ENCODE results near the gene NMNAT3. TPM values are rescaled to one million over a fixed set of nuclear protein-coding genes. Genes with fewer than 3 reads are reported as not detected.

The NMNAT3 gene
- total and polyA plus RNA-seq, 2 experiments from 2014 or later, result 8.3 to 9.2 TPM

DNA sequence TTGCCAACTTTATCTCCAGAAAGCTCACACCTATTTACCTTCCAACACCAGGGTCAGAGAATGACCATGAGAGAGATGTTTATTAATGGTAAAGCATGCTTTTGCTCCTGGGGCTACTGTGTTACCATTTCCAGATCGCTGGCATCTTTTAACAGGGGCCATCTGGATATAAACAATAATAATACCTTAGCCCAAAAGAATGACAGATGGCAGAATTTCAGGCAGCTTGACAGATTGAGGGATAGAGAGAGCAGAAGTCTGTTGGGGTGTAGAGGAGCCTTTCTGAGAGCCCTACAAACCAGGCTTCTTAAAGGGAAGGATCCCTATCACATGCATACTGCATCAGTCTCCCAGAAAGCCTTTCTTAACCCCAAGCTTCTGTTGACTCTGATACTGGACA is 156.0 kb downstream of the NMNAT3 start (continued):
- TF ChIP-seq, protein P1, sequence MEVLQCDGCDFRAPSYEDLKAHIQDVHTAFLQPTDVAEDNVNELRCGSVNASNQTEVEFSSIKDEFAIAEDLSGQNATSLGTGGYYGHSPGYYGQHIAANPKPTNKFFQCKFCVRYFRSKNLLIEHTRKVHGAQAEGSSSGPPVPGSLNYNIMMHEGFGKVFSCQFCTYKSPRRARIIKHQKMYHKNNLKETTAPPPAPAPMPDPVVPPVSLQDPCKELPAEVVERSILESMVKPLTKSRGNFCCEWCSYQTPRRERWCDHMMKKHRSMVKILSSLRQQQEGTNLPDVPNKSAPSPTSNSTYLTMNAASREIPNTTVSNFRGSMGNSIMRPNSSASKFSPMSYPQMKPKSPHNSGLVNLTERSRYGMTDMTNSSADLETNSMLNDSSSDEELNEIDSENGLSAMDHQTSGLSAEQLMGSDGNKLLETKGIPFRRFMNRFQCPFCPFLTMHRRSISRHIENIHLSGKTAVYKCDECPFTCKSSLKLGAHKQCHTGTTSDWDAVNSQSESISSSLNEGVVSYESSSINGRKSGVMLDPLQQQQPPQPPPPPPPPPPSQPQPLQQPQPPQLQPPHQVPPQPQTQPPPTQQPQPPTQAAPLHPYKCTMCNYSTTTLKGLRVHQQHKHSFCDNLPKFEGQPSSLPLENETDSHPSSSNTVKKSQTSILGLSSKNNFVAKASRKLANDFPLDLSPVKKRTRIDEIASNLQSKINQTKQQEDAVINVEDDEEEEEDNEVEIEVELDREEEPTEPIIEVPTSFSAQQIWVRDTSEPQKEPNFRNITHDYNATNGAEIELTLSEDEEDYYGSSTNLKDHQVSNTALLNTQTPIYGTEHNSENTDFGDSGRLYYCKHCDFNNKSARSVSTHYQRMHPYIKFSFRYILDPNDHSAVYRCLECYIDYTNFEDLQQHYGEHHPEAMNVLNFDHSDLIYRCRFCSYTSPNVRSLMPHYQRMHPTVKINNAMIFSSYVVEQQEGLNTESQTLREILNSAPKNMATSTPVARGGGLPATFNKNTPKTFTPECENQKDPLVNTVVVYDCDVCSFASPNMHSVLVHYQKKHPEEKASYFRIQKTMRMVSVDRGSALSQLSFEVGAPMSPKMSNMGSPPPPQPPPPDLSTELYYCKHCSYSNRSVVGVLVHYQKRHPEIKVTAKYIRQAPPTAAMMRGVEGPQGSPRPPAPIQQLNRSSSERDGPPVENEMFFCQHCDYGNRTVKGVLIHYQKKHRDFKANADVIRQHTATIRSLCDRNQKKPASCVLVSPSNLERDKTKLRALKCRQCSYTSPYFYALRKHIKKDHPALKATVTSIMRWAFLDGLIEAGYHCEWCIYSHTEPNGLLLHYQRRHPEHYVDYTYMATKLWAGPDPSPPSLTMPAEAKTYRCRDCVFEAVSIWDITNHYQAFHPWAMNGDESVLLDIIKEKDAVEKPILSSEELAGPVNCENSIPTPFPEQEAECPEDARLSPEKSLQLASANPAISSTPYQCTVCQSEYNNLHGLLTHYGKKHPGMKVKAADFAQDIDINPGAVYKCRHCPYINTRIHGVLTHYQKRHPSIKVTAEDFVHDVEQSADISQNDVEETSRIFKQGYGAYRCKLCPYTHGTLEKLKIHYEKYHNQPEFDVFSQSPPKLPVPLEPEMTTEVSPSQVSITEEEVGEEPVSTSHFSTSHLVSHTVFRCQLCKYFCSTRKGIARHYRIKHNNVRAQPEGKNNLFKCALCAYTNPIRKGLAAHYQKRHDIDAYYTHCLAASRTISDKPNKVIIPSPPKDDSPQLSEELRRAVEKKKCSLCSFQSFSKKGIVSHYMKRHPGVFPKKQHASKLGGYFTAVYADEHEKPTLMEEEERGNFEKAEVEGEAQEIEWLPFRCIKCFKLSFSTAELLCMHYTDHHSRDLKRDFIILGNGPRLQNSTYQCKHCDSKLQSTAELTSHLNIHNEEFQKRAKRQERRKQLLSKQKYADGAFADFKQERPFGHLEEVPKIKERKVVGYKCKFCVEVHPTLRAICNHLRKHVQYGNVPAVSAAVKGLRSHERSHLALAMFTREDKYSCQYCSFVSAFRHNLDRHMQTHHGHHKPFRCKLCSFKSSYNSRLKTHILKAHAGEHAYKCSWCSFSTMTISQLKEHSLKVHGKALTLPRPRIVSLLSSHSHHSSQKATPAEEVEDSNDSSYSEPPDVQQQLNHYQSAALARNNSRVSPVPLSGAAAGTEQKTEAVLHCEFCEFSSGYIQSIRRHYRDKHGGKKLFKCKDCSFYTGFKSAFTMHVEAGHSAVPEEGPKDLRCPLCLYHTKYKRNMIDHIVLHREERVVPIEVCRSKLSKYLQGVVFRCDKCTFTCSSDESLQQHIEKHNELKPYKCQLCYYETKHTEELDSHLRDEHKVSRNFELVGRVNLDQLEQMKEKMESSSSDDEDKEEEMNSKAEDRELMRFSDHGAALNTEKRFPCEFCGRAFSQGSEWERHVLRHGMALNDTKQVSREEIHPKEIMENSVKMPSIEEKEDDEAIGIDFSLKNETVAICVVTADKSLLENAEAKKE (CRISPR knock-in tag; IDR thresholded peaks at IDR 0.05), result no peak
- TF ChIP-seq, protein P2, sequence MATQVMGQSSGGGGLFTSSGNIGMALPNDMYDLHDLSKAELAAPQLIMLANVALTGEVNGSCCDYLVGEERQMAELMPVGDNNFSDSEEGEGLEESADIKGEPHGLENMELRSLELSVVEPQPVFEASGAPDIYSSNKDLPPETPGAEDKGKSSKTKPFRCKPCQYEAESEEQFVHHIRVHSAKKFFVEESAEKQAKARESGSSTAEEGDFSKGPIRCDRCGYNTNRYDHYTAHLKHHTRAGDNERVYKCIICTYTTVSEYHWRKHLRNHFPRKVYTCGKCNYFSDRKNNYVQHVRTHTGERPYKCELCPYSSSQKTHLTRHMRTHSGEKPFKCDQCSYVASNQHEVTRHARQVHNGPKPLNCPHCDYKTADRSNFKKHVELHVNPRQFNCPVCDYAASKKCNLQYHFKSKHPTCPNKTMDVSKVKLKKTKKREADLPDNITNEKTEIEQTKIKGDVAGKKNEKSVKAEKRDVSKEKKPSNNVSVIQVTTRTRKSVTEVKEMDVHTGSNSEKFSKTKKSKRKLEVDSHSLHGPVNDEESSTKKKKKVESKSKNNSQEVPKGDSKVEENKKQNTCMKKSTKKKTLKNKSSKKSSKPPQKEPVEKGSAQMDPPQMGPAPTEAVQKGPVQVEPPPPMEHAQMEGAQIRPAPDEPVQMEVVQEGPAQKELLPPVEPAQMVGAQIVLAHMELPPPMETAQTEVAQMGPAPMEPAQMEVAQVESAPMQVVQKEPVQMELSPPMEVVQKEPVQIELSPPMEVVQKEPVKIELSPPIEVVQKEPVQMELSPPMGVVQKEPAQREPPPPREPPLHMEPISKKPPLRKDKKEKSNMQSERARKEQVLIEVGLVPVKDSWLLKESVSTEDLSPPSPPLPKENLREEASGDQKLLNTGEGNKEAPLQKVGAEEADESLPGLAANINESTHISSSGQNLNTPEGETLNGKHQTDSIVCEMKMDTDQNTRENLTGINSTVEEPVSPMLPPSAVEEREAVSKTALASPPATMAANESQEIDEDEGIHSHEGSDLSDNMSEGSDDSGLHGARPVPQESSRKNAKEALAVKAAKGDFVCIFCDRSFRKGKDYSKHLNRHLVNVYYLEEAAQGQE (IDR thresholded peaks at IDR 0.05; ENCODE audit: unreplicated experiment), result no peak
- TF ChIP-seq ZNF331 (CRISPR knock-in tag; IDR thresholded peaks at IDR 0.05; ENCODE audit: low read depth) (no peak), CREB1 (CRISPR knock-in tag; IDR thresholded peaks at IDR 0.05; ENCODE audit: low read depth) (no peak), JUNB (IDR thresholded peaks at IDR 0.05; ENCODE audit: unreplicated experiment) (no peak), ZNF114 (CRISPR knock-in tag; IDR thresholded peaks at IDR 0.05) (no peak)
- TF ChIP-seq, protein P3, sequence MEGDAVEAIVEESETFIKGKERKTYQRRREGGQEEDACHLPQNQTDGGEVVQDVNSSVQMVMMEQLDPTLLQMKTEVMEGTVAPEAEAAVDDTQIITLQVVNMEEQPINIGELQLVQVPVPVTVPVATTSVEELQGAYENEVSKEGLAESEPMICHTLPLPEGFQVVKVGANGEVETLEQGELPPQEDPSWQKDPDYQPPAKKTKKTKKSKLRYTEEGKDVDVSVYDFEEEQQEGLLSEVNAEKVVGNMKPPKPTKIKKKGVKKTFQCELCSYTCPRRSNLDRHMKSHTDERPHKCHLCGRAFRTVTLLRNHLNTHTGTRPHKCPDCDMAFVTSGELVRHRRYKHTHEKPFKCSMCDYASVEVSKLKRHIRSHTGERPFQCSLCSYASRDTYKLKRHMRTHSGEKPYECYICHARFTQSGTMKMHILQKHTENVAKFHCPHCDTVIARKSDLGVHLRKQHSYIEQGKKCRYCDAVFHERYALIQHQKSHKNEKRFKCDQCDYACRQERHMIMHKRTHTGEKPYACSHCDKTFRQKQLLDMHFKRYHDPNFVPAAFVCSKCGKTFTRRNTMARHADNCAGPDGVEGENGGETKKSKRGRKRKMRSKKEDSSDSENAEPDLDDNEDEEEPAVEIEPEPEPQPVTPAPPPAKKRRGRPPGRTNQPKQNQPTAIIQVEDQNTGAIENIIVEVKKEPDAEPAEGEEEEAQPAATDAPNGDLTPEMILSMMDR (conservative IDR thresholded peaks at IDR 0.05; ENCODE audit: low read depth in 2 of 2), result no peak

All from GM23338 (cell line).